GM19043 (cell line): ENCODE results near the gene CRELD1.

Source experiments
- ATAC-seq: cut with Tn5 transposase; IDR thresholded peaks from one replicate; pipeline ENCODE4 v1.9.1; 2021; ENCODE audit warnings: low read depth; ENCODE audit not compliant: unreplicated experiment

CRELD1 gene

GRCh38 chr3:9951962-9952805 is 18.6 kb downstream of the CRELD1 start, which contains the start of gene PRRT3:
Gene PRRT3 (minus strand): TSS chr3:9952408. CDS start chr3:9950115, 2,293 bp downstream.
- ATAC-seq = peak; percentile 77

GRCh38 chr3:9955067-9955502 is 21.5 kb downstream of the CRELD1 start:
- no peak for ATAC-seq

GRCh38 chr3:9955611-9956352 is 22.1 kb downstream of the CRELD1 start:
- no peak for ATAC-seq

- no peak for ATAC-seq
Observed at GRCh38 chr3:9957214-9957613, 23.6 kb downstream of the CRELD1 start.

GRCh38 chr3:9965200-9965875 is 31.7 kb downstream of the CRELD1 start:
- ATAC-seq = no peak

- no peak for ATAC-seq
Observed at GRCh38 chr3:9966841-9967240, 33.2 kb downstream of the CRELD1 start.

- ATAC-seq = no peak
Observed at GRCh38 chr3:9969632-9970019, 36.0 kb downstream of the CRELD1 start.

- no peak for ATAC-seq
Observed at GRCh38 chr3:9970020-9970652, 36.5 kb downstream of the CRELD1 start.

- ATAC-seq = no peak
Observed at GRCh38 chr3:9976721-9977709, 43.4 kb downstream of the CRELD1 start.

GRCh38 chr3:9978710-9979305 is 45.2 kb downstream of the CRELD1 start:
- no peak for ATAC-seq

- ATAC-seq = no peak
Observed at GRCh38 chr3:9980251-9980650, 46.6 kb downstream of the CRELD1 start.

GRCh38 chr3:9986230-9986725 is 52.6 kb downstream of the CRELD1 start:
- peak; percentile 25 for ATAC-seq

GRCh38 chr3:9994086-9994844 is 60.6 kb downstream of the CRELD1 start:
- ATAC-seq = no peak
